Fibroblast of the conjunctiva (primary cell): ENCODE measurements around the gene KRT16.
"Not testable (repeated sequence)": the region's sequence is repeated elsewhere in the genome, so short reads cannot be mapped to it uniquely, and the experiment has no call there.

Source experiments
- DNase-seq: peaks from one replicate; pipeline ENCODE4 v3.0.0-alpha.2; 2010; ENCODE audit warnings: low read depth

KRT16 gene

GRCh38 chr17:41614767-41615166 lies 2.2 kb upstream of the KRT16 start:
- DNase-seq = not testable (repeated sequence)

- no peak for DNase-seq
These were observed 1.5 kb upstream of the KRT16 start for GRCh38 chr17:41614098-41614497.

- DNase-seq = no peak
These were observed 913 bp upstream of the KRT16 start for GRCh38 chr17:41613277-41614082.

- DNase-seq = no peak
These were observed 1.5 kb downstream of the KRT16 start for GRCh38 chr17:41610965-41611640.

GRCh38 chr17:41610061-41610517 lies 2.5 kb downstream of the KRT16 start:
- DNase-seq = not testable (repeated sequence)

GRCh38 chr17:41606930-41607329 lies 5.6 kb downstream of the KRT16 start:
- not testable (repeated sequence) for DNase-seq

- DNase-seq = no peak
These were observed 10.0 kb downstream of the KRT16 start for GRCh38 chr17:41602524-41602923.

GRCh38 chr17:41600318-41600717 lies 12.2 kb downstream of the KRT16 start:
- DNase-seq = no peak

- no peak for DNase-seq
These were observed 12.9 kb downstream of the KRT16 start for GRCh38 chr17:41599680-41600079.

- no peak for DNase-seq
These were observed 17.0 kb downstream of the KRT16 start for GRCh38 chr17:41595585-41595984.

GRCh38 chr17:41594363-41594915 lies 18.1 kb downstream of the KRT16 start:
- no peak for DNase-seq

GRCh38 chr17:41593306-41593981 lies 19.1 kb downstream of the KRT16 start:
- DNase-seq = no peak

- no peak for DNase-seq
These were observed 19.8 kb downstream of the KRT16 start for GRCh38 chr17:41592601-41593305.

- no peak for DNase-seq
These were observed 23.3 kb downstream of the KRT16 start for GRCh38 chr17:41589301-41589700.

- no peak for DNase-seq
These were observed 24.3 kb downstream of the KRT16 start for GRCh38 chr17:41588126-41588810.

- DNase-seq = no peak
These were observed 25.6 kb downstream of the KRT16 start, which contains the start of gene KRT14 for GRCh38 chr17:41586863-41587495. TSS of gene KRT14 (minus strand) at chr17:41586895. CDS start at chr17:41586834, 61 bp downstream.

GRCh38 chr17:41585301-41586056 lies 27.1 kb downstream of the KRT16 start:
- no peak for DNase-seq

GRCh38 chr17:41584331-41584927 lies 28.1 kb downstream of the KRT16 start:
- not testable (repeated sequence) for DNase-seq
